ENCODE data around the gene GLS. TPM values are rescaled to one million over a fixed set of nuclear protein-coding genes. Genes with fewer than 3 reads are reported as not detected.

GLS gene
- total RNA-seq, 1 donor from 2014 or later = 116 TPM

- no peaks in the 10 kb centered on the region for H3K9me3 Mint-ChIP-seq (ENCODE audit: low read depth)
- peaks cover 69% of the 10 kb centered on the region for H3K36me3 Mint-ChIP-seq (ENCODE audit: insufficient read depth)
- peak; percentile 48 for DNase-seq (ENCODE audit: low spot score, unreplicated experiment)
- peaks cover 28% of the 10 kb centered on the region for H3K4me1 Mint-ChIP-seq (ENCODE audit: low read depth)
- no peak for TF ChIP-seq CTCF (IDR thresholded peaks at IDR 0.05; ENCODE audit: unreplicated experiment)
- no peaks in the 10 kb centered on the region for H3K27me3 Mint-ChIP-seq
- peak overlapping the region; percentile 96 for H3K27ac Mint-ChIP-seq
- peak overlapping the region; percentile 35 for H3K4me3 Mint-ChIP-seq (ENCODE audit: low read depth)
Observed at GRCh38 chr2:190979906-190980629, 99.4 kb downstream of the GLS start.

- Mint-ChIP-seq H3K27ac (peak overlapping the region; percentile 96), H3K4me1 (ENCODE audit: low read depth) (peaks cover 28% of the 10 kb centered on the region), H3K9me3 (ENCODE audit: low read depth) (no peaks in the 10 kb centered on the region), H3K4me3 (ENCODE audit: low read depth) (peak overlapping the region; percentile 35), H3K27me3 (no peaks in the 10 kb centered on the region), H3K36me3 (ENCODE audit: insufficient read depth) (peaks cover 69% of the 10 kb centered on the region)
- no peak for DNase-seq (ENCODE audit: low spot score, unreplicated experiment)
- TF ChIP-seq CTCF (IDR thresholded peaks at IDR 0.05; ENCODE audit: unreplicated experiment) = no peak
Observed at GRCh38 chr2:190980630-190981209, 100.1 kb downstream of the GLS start.

- no peak for TF ChIP-seq CTCF (IDR thresholded peaks at IDR 0.05; ENCODE audit: unreplicated experiment)
- Mint-ChIP-seq H3K27ac (peak overlapping the region; percentile 96), H3K36me3 (ENCODE audit: insufficient read depth) (peaks cover 68% of the 10 kb centered on the region), H3K9me3 (ENCODE audit: low read depth) (no peaks in the 10 kb centered on the region), H3K4me3 (ENCODE audit: low read depth) (no peak overlapping the region), H3K4me1 (ENCODE audit: low read depth) (peaks cover 28% of the 10 kb centered on the region), H3K27me3 (no peaks in the 10 kb centered on the region)
- DNase-seq (ENCODE audit: low spot score, unreplicated experiment) = no peak
Observed at GRCh38 chr2:190981333-190981732, 100.7 kb downstream of the GLS start.

DNA sequence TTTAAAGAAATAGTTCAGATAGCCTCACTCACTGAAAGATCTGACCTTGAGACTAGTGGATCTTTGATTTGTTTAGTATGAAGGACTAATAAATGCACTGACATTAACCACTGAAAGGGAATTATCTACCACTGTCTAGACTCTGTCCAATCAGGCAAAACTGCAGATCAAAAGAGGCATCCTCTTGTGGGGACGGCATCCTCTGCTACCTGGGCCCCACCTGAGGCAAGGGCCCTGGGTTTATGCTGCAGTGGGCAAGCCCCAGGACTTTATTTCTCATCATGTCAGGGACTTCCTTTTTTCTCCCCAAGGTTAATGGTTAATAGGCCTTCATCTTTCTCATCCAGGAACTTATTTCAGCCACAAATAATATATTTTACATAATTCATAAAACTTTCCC lies 101.1 kb downstream of the GLS start:
- Mint-ChIP-seq H3K36me3 (ENCODE audit: insufficient read depth) (peaks cover 66% of the 10 kb centered on the region), H3K27ac (peak overlapping the region; percentile 63), H3K9me3 (ENCODE audit: low read depth) (no peaks in the 10 kb centered on the region), H3K4me1 (ENCODE audit: low read depth) (peaks cover 28% of the 10 kb centered on the region), H3K4me3 (ENCODE audit: low read depth) (no peak overlapping the region), H3K27me3 (no peaks in the 10 kb centered on the region)
- no peak for TF ChIP-seq CTCF (IDR thresholded peaks at IDR 0.05; ENCODE audit: unreplicated experiment)
- no peak for DNase-seq (ENCODE audit: low spot score, unreplicated experiment)

DNA sequence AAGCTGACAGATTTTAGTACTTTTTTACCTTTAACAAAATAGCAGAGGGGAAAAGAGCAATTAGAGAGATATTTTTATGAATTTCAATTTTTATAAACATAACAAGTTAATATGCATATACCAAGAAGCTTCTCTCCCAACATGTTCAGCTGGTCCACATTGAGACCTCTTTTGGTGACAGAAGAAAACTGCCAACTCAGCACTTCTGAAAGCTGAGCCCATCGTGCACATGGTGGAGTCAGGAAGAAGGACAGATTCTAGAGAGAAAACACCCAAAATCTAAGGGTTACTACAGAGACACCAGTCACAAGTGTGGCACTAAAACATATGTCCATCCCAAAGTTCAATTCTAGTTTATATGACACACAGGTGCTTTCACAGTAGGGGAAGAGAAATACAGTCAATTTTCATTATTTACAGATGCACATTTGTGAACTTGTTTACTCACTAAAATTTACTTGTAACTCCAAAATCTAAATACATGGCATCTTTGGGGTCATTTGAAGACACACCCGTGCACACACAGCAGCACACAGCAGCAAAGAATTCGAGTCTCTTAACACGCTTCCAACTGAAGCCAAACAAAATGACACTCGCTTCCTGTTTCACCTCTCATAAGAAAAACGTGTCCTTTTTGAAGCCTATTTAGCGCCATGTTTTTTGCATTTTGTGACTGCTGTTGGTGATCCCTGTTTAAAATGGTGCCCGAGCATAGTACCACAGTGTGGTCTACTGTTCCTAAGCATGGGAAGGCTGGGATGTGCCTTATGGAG lies 101.8 kb downstream of the GLS start:
- Mint-ChIP-seq H3K27ac (peak overlapping the region; percentile 87), H3K27me3 (no peaks in the 10 kb centered on the region), H3K4me1 (ENCODE audit: low read depth) (peaks cover 28% of the 10 kb centered on the region), H3K4me3 (ENCODE audit: low read depth) (no peak overlapping the region), H3K9me3 (ENCODE audit: low read depth) (no peaks in the 10 kb centered on the region), H3K36me3 (ENCODE audit: insufficient read depth) (peaks cover 66% of the 10 kb centered on the region)
- no peak for TF ChIP-seq CTCF (IDR thresholded peaks at IDR 0.05; ENCODE audit: unreplicated experiment)
- no peak for DNase-seq (ENCODE audit: low spot score, unreplicated experiment)
